CD14-positive monocyte (primary cell): ENCODE results near the gene NEK1. TPM values are rescaled to one million over a fixed set of nuclear protein-coding genes. Genes with fewer than 3 reads are reported as not detected.

Experiments used
- DNase-seq, 3 donors: peaks; one replicate each; pipeline ENCODE4 v3.0.0-alpha.2; 2011 to 2022
- H2AFZ ChIP-seq: 2 replicates; pipeline ENCODE4 v1.6.0; 2012; ENCODE audit warnings: mild to moderate bottlenecking, low read depth, low read length, inconsistent platforms; ENCODE audit not compliant: insufficient read depth, poor library complexity, severe bottlenecking
- H3K27ac ChIP-seq, 2 donors: 1 replicate in 1 of 2; 2 replicates in 1 of 2; pipeline ENCODE4 v1.5.1; 2012 to 2013; ENCODE audit warnings: low read length in 2 of 2, control low read depth in 1 of 2, inconsistent platforms in 1 of 2, low read depth in 1 of 2, mild to moderate bottlenecking in 1 of 2
- H3K27me3 ChIP-seq, 2 donors: one replicate each; pipeline versions ENCODE4 v1.6.0 to v1.6.1; 2011 to 2013; ENCODE audit warnings: low read length in 2 of 2; ENCODE audit not compliant: control insufficient read depth in 2 of 2, insufficient read depth in 2 of 2
- H3K36me3 ChIP-seq, 2 donors: replicated peaks in 1 of 2; 1 replicate in 1 of 2; 2 replicates in 1 of 2; pipeline versions ENCODE4 v1.5.1 to v1.6.1; 2012 to 2013; ENCODE audit warnings: low read length in 2 of 2, control low read depth in 1 of 2, inconsistent platforms in 1 of 2, mild to moderate bottlenecking in 1 of 2; ENCODE audit not compliant: insufficient read depth in 2 of 2, control insufficient read depth in 1 of 2
- H3K4me1 ChIP-seq, 2 donors: 1 replicate in 1 of 2; 2 replicates in 1 of 2; pipeline versions ENCODE4 v1.5.1 to v1.6.1; 2012 to 2013; ENCODE audit warnings: low read length in 2 of 2, control low read depth in 1 of 2, inconsistent platforms in 1 of 2, mild to moderate bottlenecking in 1 of 2, moderate library complexity in 1 of 2; ENCODE audit not compliant: insufficient read depth in 2 of 2, control insufficient read depth in 1 of 2
- H3K4me2 ChIP-seq: replicated peaks from 2 replicates; pipeline ENCODE3; 2012; ENCODE audit warnings: low read length, moderate library complexity, mild to moderate bottlenecking; ENCODE audit not compliant: poor library complexity, severe bottlenecking; ENCODE audit errors: extremely low read depth
- H3K4me3 ChIP-seq, 3 experiments: fragments of 200-600 bp in 1 of 3; sonication (generic) in 1 of 3; replicated peaks in 1 of 3; 1 replicate in 2 of 3; 2 replicates in 1 of 3; pipeline ENCODE4 v1.5.1; 2011 to 2013; ENCODE audit warnings: low read length in 3 of 3, mild to moderate bottlenecking in 3 of 3, control low read depth in 2 of 3, low read depth in 2 of 3, inconsistent platforms in 1 of 3, moderate library complexity in 1 of 3
- H3K79me2 ChIP-seq: 2 replicates; pipeline ENCODE4 v1.6.0; 2012; ENCODE audit warnings: mild to moderate bottlenecking, control low read depth, inconsistent platforms, low read length, moderate library complexity; ENCODE audit not compliant: insufficient read depth
- H3K9ac ChIP-seq: 2 replicates; pipeline ENCODE4 v1.6.0; 2017; ENCODE audit warnings: low read length, mild to moderate bottlenecking; ENCODE audit not compliant: insufficient read depth, poor library complexity, severe bottlenecking
- H3K9me3 ChIP-seq, 2 donors: replicated peaks in 1 of 2; 1 replicate in 1 of 2; 2 replicates in 1 of 2; pipeline versions ENCODE4 v1.5.1 to v1.6.1; 2012 to 2013; ENCODE audit warnings: low read length in 2 of 2, control low read depth in 1 of 2; ENCODE audit not compliant: control insufficient read depth in 1 of 2, insufficient read depth in 1 of 2
- H4K20me1 ChIP-seq: 2 replicates; pipeline ENCODE4 v1.6.0; 2012; ENCODE audit warnings: mild to moderate bottlenecking, low read length, control low read depth, moderate library complexity; ENCODE audit not compliant: insufficient read depth
- H3K27ac Mint-ChIP-seq, 7 donors: one replicate each; pipeline ENCODE4 v1.8.0; 2020; ENCODE audit warnings: mild to moderate bottlenecking in 7 of 7, mixed read lengths in 7 of 7, moderate library complexity in 6 of 7, inconsistent platforms in 2 of 7
- H3K27me3 Mint-ChIP-seq, 3 donors: one replicate each; pipeline ENCODE4 v1.8.0; 2021 to 2022; ENCODE audit warnings: low read depth in 3 of 3, mild to moderate bottlenecking in 3 of 3, mixed read lengths in 3 of 3, moderate library complexity in 3 of 3, inconsistent platforms in 1 of 3
- H3K36me3 Mint-ChIP-seq, 2 donors: one replicate each; pipeline ENCODE4 v1.8.0; 2020; ENCODE audit warnings: mixed read lengths in 2 of 2, inconsistent platforms in 1 of 2, mild to moderate bottlenecking in 1 of 2
- H3K4me1 Mint-ChIP-seq: one replicate; pipeline ENCODE4 v1.8.0; 2020; ENCODE audit warnings: mild to moderate bottlenecking, mixed read lengths
- H3K4me3 Mint-ChIP-seq, 2 donors: one replicate each; pipeline ENCODE4 v1.8.0; 2020; ENCODE audit warnings: mild to moderate bottlenecking in 2 of 2, mixed read lengths in 2 of 2, moderate library complexity in 1 of 2
- H3K9me3 Mint-ChIP-seq, 7 donors: one replicate each; pipeline ENCODE4 v1.8.0; 2020 to 2022; ENCODE audit warnings: mixed read lengths in 7 of 7, mild to moderate bottlenecking in 6 of 7, moderate library complexity in 6 of 7, inconsistent platforms in 2 of 7
- WGBS: methylation state at CpG from one replicate; pipeline ENCODE4 v1.1.5; 2013; ENCODE audit warnings: missing lambda C conversion rate; ENCODE audit not compliant: insufficient coverage; 5-methylcytosine and 5-hydroxymethylcytosine counted together
- intact Hi-C, 2 donors: fragments of 100-400 bp; cut with micrococcal nuclease; formaldehyde crosslinking; loops; one replicate each; pipeline versions ENCODE4 v1.15.0 to v1.15.1; 2023
- polyA plus RNA-seq, 3 donors: library from polyadenylated mRNA; depleted of rRNA in 1 of 3; unstranded in 2 of 3; stranded (reverse) in 1 of 3; fragments of 300-500 nt in 2 of 3; fragments of >200 nt in 1 of 3; fragmentation: Illumina TruSeq in 2 of 3; gene quantifications; 1 replicate in 2 of 3; 2 replicates in 1 of 3; pipeline ENCODE4 v1.2.3, GENCODE V29; 2012 to 2021
- TF ChIP-seq, protein P1 (sequence below): fragments of 200-600 bp; IDR thresholded peaks from one replicate; pipeline ENCODE4 v1.8.0; 2022; ENCODE audit warnings: antibody characterized with exemption, mild to moderate bottlenecking

NEK1 gene
- polyA plus RNA-seq, 3 donors: 1.9 to 5.5 (median 2.7) TPM

DNA sequence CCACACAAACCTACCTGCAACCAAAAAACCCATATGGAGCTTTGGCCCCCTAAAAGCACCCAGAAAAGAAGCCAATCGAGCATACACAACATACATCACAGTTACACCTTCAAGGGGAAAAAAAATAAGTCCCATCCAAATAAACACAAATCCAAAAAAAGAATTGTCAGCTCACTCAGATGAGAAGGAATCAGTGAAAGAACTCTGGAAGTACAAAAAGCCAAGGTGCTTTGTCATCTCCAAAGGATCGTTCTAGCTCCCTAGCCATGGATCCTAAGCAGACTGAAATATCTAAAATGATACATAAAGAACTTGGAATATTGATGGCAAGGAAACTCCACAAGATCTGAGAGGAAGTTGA, 119.2 kb downstream of the NEK1 start:
- Histone ChIP-seq H2AFZ (no peak overlapping the region), H3K79me2 (no peaks in the 10 kb centered on the region), H3K4me2 (no peak overlapping the region), H3K4me3 (no peak overlapping the region), H3K36me3 (no peaks in the 10 kb centered on the region), H3K9ac (no peak overlapping the region), H3K4me1 (no peaks in the 10 kb centered on the region), H3K27ac (no peak overlapping the region), H3K9me3 (no peaks in the 10 kb centered on the region), H4K20me1 (no peaks in the 10 kb centered on the region), H3K27me3 (no peaks in the 10 kb centered on the region)
- no peak overlapping the region for H3K27ac Mint-ChIP-seq
- no peak for DNase-seq
- peaks cover 4% of the 10 kb centered on the region for H3K4me1 Mint-ChIP-seq
- no peak overlapping the region for H3K4me3 Mint-ChIP-seq
- peaks cover 0 to 1% (median 0%) of the 10 kb centered on the region in 3 donors for H3K27me3 Mint-ChIP-seq
- no CpG with 5 or more reads among the region's 2 CpGs for WGBS
- H3K9me3 Mint-ChIP-seq: peaks cover 6 to 18% (median 9%) of the 10 kb centered on the region in 7 donors
- intact Hi-C loops: loop anchor here in 1 of 2 donors (5.0 kb wide), 1 partner anchor 571 kb away; no protein-coding TSS in a partner anchor
- H3K36me3 Mint-ChIP-seq: no peaks in the 10 kb centered on the region
- TF ChIP-seq, protein P1, sequence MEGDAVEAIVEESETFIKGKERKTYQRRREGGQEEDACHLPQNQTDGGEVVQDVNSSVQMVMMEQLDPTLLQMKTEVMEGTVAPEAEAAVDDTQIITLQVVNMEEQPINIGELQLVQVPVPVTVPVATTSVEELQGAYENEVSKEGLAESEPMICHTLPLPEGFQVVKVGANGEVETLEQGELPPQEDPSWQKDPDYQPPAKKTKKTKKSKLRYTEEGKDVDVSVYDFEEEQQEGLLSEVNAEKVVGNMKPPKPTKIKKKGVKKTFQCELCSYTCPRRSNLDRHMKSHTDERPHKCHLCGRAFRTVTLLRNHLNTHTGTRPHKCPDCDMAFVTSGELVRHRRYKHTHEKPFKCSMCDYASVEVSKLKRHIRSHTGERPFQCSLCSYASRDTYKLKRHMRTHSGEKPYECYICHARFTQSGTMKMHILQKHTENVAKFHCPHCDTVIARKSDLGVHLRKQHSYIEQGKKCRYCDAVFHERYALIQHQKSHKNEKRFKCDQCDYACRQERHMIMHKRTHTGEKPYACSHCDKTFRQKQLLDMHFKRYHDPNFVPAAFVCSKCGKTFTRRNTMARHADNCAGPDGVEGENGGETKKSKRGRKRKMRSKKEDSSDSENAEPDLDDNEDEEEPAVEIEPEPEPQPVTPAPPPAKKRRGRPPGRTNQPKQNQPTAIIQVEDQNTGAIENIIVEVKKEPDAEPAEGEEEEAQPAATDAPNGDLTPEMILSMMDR: peak; percentile 45

DNA sequence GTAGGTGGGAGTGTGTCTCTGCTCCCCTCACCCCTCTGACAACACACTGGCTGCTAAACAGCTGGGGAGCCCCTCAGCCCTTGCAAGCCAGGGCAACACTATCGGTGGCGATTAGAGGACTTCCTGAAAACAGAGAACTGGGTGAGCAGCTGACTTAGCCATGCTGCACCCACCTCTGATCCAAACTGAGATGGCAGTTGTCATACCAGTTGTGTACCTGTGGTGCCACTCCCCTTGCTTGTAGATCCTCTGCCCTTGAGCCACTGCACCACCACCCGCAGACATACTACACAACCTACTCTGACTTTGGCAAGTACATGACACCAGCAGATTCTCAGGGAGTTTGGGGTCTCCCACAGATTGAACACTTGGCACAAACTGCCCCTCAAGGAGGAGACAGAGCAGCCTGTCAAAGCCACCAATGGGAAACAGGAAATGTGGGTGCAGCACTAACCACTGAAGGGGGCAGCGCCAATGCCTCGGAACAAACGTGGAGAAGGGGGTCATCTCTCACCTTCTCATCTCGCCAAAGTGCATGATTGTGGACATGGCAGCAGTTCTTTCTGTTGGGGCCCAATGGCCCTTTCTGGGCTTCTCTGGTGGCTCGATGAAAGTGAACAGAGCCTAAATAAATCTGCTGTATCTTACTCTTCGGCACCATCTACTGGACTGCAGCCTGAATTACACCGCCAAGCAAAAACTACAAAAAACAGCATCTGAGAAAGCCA, 119.8 kb downstream of the NEK1 start:
- Mint-ChIP-seq H3K27me3 (no peaks in the 10 kb centered on the region), H3K4me1 (peaks cover 4% of the 10 kb centered on the region), H3K27ac (no peak overlapping the region), H3K9me3 (peaks cover 3 to 14% (median 6%) of the 10 kb centered on the region in 7 donors), H3K36me3 (no peaks in the 10 kb centered on the region), H3K4me3 (no peak overlapping the region)
- intact Hi-C loops: loop anchor here in 1 of 2 donors (5.0 kb wide), 1 partner anchor 570 kb away; no protein-coding TSS in a partner anchor
- Histone ChIP-seq H3K9ac (no peak overlapping the region), H3K4me2 (no peak overlapping the region), H3K4me3 (no peak overlapping the region), H3K79me2 (no peaks in the 10 kb centered on the region), H3K27me3 (no peaks in the 10 kb centered on the region), H3K27ac (no peak overlapping the region), H4K20me1 (no peaks in the 10 kb centered on the region), H3K36me3 (no peaks in the 10 kb centered on the region), H2AFZ (no peak overlapping the region), H3K4me1 (no peaks in the 10 kb centered on the region), H3K9me3 (no peaks in the 10 kb centered on the region)
- WGBS: 77% methylated on average over 9 of the region's 10 CpGs
- peak; percentile 7 to 19 (median 8) for DNase-seq
- TF ChIP-seq, protein P1: peak; percentile 85
